Endothelial cell of umbilical vein (primary cell): ENCODE data around the gene VEPH1. TPM values are rescaled to one million over a fixed set of nuclear protein-coding genes. Genes with fewer than 3 reads are reported as not detected.

ENCODE experiments used
- BruUV-seq: library from RNA; stranded (reverse); fragments of 400-500 nt; replicated peaks from 2 replicates; lab custom pipeline; 2021; lab: Mats Ljungman, UMichigan
- CTCF ChIA-PET: fragments of 300-600, 350-600 bp; sonication (Branson Sonifier 250); formaldehyde crosslinking; loops from one replicate; lab custom pipeline; 2021; ENCODE audit warnings: antibody characterized with exemption, inconsistent platforms; lab: Charles Lee
- POLR2A ChIA-PET: fragments of 300-600, 350-600 bp; sonication (Branson Sonifier 250); formaldehyde crosslinking; loops from one replicate; lab custom pipeline; 2021; ENCODE audit warnings: antibody characterized with exemption, inconsistent platforms; lab: Charles Lee
- DNase-seq: peaks from one replicate; pipeline ENCODE4 v3.0.0-alpha.2; 2011; ENCODE audit warnings: low read depth, low spot score
- FAIRE-seq: peaks from 2 replicates; lab custom pipeline; 2011; peaks lifted over from hg19 to GRCh38; lab: Jason Lieb, UNC
- H2AFZ ChIP-seq: 2 replicates; pipeline ENCODE4 v1.6.0; 2012; ENCODE audit warnings: low read depth, low read length, control low read depth, inconsistent platforms
- H3K27ac ChIP-seq: 2 replicates; pipeline ENCODE4 v1.5.1; 2011; ENCODE audit warnings: low read depth, mild to moderate bottlenecking, control low read depth, low read length, moderate library complexity; ENCODE audit not compliant: insufficient read depth
- H3K27me3 ChIP-seq, 2 experiments: 2 replicates each; pipeline versions ENCODE4 v1.6.0 to v1.6.1; 2011; ENCODE audit warnings: low read length in 2 of 2, mixed read lengths in 1 of 2; ENCODE audit not compliant: control insufficient read depth in 2 of 2, insufficient read depth in 2 of 2
- H3K36me3 ChIP-seq, 2 experiments: 2 replicates in 1 of 2; 3 replicates in 1 of 2; pipeline ENCODE4 v1.5.1; 2011; ENCODE audit warnings: low read length in 2 of 2, mild to moderate bottlenecking in 1 of 2, moderate library complexity in 1 of 2; ENCODE audit not compliant: control insufficient read depth in 2 of 2, insufficient read depth in 2 of 2; ENCODE audit errors: extremely low read depth in 1 of 2
- H3K4me1 ChIP-seq: 3 replicates; pipeline ENCODE4 v1.5.1; 2011; ENCODE audit warnings: mild to moderate bottlenecking, low read length; ENCODE audit not compliant: control insufficient read depth, insufficient read depth; ENCODE audit errors: extremely low read depth
- H3K4me2 ChIP-seq: 2 replicates; pipeline ENCODE4 v1.6.1; 2011; ENCODE audit warnings: low read length, control low read depth, mixed read lengths; ENCODE audit not compliant: insufficient read depth
- H3K4me3 ChIP-seq, 3 experiments: fragments of 200-600 bp in 1 of 3; sonication (generic), shearing (Covaris generic) in 1 of 3; replicated peaks in 1 of 3; 2 replicates each; pipeline ENCODE4 v1.5.1; 2011 to 2016; ENCODE audit warnings: control low read depth in 3 of 3, low read length in 3 of 3, mild to moderate bottlenecking in 2 of 3, inconsistent platforms in 1 of 3, low read depth in 1 of 3, moderate library complexity in 1 of 3; ENCODE audit not compliant: insufficient read depth in 1 of 3
- H3K79me2 ChIP-seq: 2 replicates; pipeline ENCODE4 v1.6.0; 2012; ENCODE audit warnings: low read length, inconsistent platforms; ENCODE audit not compliant: control insufficient read depth, insufficient read depth
- H3K9ac ChIP-seq: replicated peaks from 2 replicates; pipeline ENCODE3; 2011; ENCODE audit warnings: low read length, control low read depth; ENCODE audit not compliant: insufficient read depth; ENCODE audit errors: extremely low read depth
- H3K9me1 ChIP-seq: replicated peaks from 3 replicates; pipeline ENCODE4 v1.6.0; 2011; ENCODE audit warnings: mild to moderate bottlenecking, low read length; ENCODE audit not compliant: control insufficient read depth, insufficient read depth; ENCODE audit errors: extremely low read depth
- H3K9me3 ChIP-seq: replicated peaks from 2 replicates; pipeline ENCODE4 v1.5.1; 2012; ENCODE audit warnings: low read length, inconsistent platforms; ENCODE audit not compliant: control insufficient read depth, insufficient read depth
- H4K20me1 ChIP-seq: replicated peaks from 2 replicates; pipeline ENCODE3; 2011; ENCODE audit warnings: mild to moderate bottlenecking, low read length; ENCODE audit not compliant: control insufficient read depth, insufficient read depth; ENCODE audit errors: extremely low read depth
- CTCF ChIP-seq, 2 donors: IDR thresholded peaks; 1 replicate in 1 of 2; 2 replicates in 1 of 2; pipeline ENCODE4 v1.5.1; 2011; ENCODE audit warnings: low read length in 2 of 2, mild to moderate bottlenecking in 2 of 2, moderate library complexity in 2 of 2, control low read depth in 1 of 2, inconsistent platforms in 1 of 2, low read depth in 1 of 2; ENCODE audit not compliant: insufficient read depth in 1 of 2; ENCODE audit errors: extremely low read depth in 1 of 2
- EZH2 ChIP-seq: IDR thresholded peaks from 2 replicates; pipeline ENCODE4 v1.6.1; 2012; ENCODE audit warnings: borderline replicate concordance, low read depth, mild to moderate bottlenecking, moderate library complexity, low read length, inconsistent platforms; ENCODE audit not compliant: severe bottlenecking
- FOS ChIP-seq: IDR thresholded peaks from 2 replicates; pipeline ENCODE4 v1.6.1; 2011; ENCODE audit warnings: mild to moderate bottlenecking, low read length, moderate library complexity, borderline replicate concordance; ENCODE audit not compliant: insufficient read depth
- GATA2 ChIP-seq: IDR thresholded peaks from 2 replicates; pipeline ENCODE4 v1.7.0; 2011; ENCODE audit warnings: low read depth, mild to moderate bottlenecking, moderate library complexity, mixed read lengths, low read length; ENCODE audit not compliant: insufficient read length, insufficient read depth
- JUN ChIP-seq: IDR thresholded peaks from 2 replicates; pipeline ENCODE4 v1.6.1; 2011; ENCODE audit warnings: borderline replicate concordance, low read depth; ENCODE audit not compliant: insufficient read length, insufficient read depth
- MAX ChIP-seq: IDR thresholded peaks from 2 replicates; pipeline ENCODE4 v1.6.1; 2011; ENCODE audit not compliant: insufficient read depth, insufficient read length
- MYC ChIP-seq: IDR thresholded peaks from one replicate; pipeline ENCODE4 v1.6.1; 2011; ENCODE audit warnings: mild to moderate bottlenecking, low read depth, low read length
- POLR2A ChIP-seq: IDR thresholded peaks from 2 replicates; pipeline ENCODE4 v1.6.1; 2012; ENCODE audit warnings: low read depth, mild to moderate bottlenecking, control low read depth, low read length
- POLR2AphosphoS5 ChIP-seq: IDR thresholded peaks from 2 replicates; pipeline ENCODE4 v1.6.1; 2012; ENCODE audit warnings: low read depth, mild to moderate bottlenecking, control low read depth, low read length, moderate library complexity; ENCODE audit not compliant: insufficient read depth
- dilution Hi-C: fragments of 300-500 bp; cut with MboI; formaldehyde crosslinking; loops from one replicate; pipeline ENCODE4 v1.15.0; 2019; ENCODE audit warnings: low sequenced_read_pairs; ENCODE audit not compliant: extremely low pct_ligation_motif_present
- intact Hi-C: fragments of 100-400 bp; cut with micrococcal nuclease; formaldehyde crosslinking; loops from one replicate; pipeline ENCODE4 v1.10.0; 2022
- polyA plus RNA-seq, 4 experiments: library from polyadenylated mRNA; depleted of rRNA in 3 of 4; stranded (reverse) in 3 of 4; unstranded in 1 of 4; fragments of >200 nt; gene quantifications; 2 replicates each; pipeline versions ENCODE4 v1.2.1 to v1.2.3, GENCODE V29; 2011 to 2012; ENCODE audit warnings: missing spikeins in 1 of 4
- total RNA-seq: library from RNA; stranded (reverse); gene quantifications from 2 replicates; pipeline ENCODE4 v1.2.3, GENCODE V29; 2021

VEPH1 gene
- total and polyA plus RNA-seq, 2 donors (not counting 3 experiments of a cell fraction or from before 2014, with no cell fraction given), result 42.9 to 136 TPM

GRCh38 chr3:157379525-157380140 lies 123.6 kb downstream of the VEPH1 start:
- H3K4me3 ChIP-seq, result no peak overlapping the region
- POLR2A ChIA-PET, result no interaction called here
- DNase-seq (no peak), FAIRE-seq (no peak)
- peaks cover 20% of the 10 kb centered on the region for H3K4me1 ChIP-seq
- H3K27me3 ChIP-seq, result no peaks in the 10 kb centered on the region
- dilution Hi-C loops (no loop called here), intact Hi-C loops (no loop called here)
- H3K9ac ChIP-seq, result no peak overlapping the region
- H3K36me3 ChIP-seq, result peaks cover 4 to 7% of the 10 kb centered on the region in 2 experiments
- H2AFZ ChIP-seq, result no peak overlapping the region
- no peaks in the 10 kb centered on the region for H3K79me2 ChIP-seq
- TF ChIP-seq GATA2 (no peak), POLR2A (no peak), JUN (no peak), CTCF (IDR thresholded peaks at IDR 0.05; ENCODE audit: extremely low read depth in 1 of 2, insufficient read depth in 1 of 2, low read depth in 1 of 2, low read length in 2 of 2) (no peak), FOS (no peak), MAX (no peak), POLR2AphosphoS5 (no peak), MYC (no peak), EZH2 (no peak)
- no TSS peak for BruUV-seq
- no peaks in the 10 kb centered on the region for H3K9me3 ChIP-seq
- H3K4me2 ChIP-seq, result no peak overlapping the region
- CTCF ChIA-PET, result no interaction called here
- H4K20me1 ChIP-seq, result no peaks in the 10 kb centered on the region
- no peaks in the 10 kb centered on the region for H3K9me1 ChIP-seq
- H3K27ac ChIP-seq, result no peak overlapping the region
